ENCODE measurements around the gene CEP57L1. TPM values are rescaled to one million over a fixed set of nuclear protein-coding genes. Genes with fewer than 3 reads are reported as not detected.

CEP57L1 gene
- total and polyA plus RNA-seq, 2 donors (not counting 1 experiment from before 2014, with no cell fraction given), result 3.1 to 8.8 TPM

DNA sequence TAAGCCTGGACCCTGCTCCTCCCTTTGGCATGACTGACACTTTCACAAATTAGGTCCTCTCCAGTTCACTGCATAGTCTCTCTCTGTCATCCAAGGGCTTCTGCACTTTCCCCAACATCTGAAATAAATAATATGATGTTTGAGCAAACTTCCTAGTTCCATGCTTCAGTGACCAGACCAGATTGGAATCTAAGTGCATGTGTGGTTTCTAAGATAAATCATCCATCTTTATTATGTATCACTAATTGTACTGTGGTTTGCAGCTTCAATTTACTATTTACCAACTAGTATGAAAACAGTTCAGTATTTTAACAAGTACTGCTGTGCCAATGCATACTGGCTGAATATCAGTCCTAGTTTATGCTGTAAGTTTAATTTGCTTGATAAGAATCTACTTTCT, 19.4 kb upstream of the CEP57L1 start:
- ChIA-PET POLR2A (no interaction called here), CTCF (interaction anchor here (1.4 to 8.5 kb wide), 4 partner anchors 15 to 557 kb away, joined by 3 to 247 read pairs (median 28); no protein-coding TSS in a partner anchor)
- H3K9me3 ChIP-seq (ENCODE audit: control extremely low read depth in 1 of 3, control insufficient read depth in 2 of 3, insufficient read depth in 1 of 3, low read length in 2 of 3), result no peaks in the 10 kb centered on the region
- no peak overlapping the region for H3K9ac ChIP-seq (ENCODE audit: low read length)
- TF ChIP-seq, protein P1, sequence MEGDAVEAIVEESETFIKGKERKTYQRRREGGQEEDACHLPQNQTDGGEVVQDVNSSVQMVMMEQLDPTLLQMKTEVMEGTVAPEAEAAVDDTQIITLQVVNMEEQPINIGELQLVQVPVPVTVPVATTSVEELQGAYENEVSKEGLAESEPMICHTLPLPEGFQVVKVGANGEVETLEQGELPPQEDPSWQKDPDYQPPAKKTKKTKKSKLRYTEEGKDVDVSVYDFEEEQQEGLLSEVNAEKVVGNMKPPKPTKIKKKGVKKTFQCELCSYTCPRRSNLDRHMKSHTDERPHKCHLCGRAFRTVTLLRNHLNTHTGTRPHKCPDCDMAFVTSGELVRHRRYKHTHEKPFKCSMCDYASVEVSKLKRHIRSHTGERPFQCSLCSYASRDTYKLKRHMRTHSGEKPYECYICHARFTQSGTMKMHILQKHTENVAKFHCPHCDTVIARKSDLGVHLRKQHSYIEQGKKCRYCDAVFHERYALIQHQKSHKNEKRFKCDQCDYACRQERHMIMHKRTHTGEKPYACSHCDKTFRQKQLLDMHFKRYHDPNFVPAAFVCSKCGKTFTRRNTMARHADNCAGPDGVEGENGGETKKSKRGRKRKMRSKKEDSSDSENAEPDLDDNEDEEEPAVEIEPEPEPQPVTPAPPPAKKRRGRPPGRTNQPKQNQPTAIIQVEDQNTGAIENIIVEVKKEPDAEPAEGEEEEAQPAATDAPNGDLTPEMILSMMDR (IDR thresholded peaks at IDR 0.05), result no peak
- no peak for TF ChIP-seq EZH2 (IDR thresholded peaks at IDR 0.05; ENCODE audit: borderline replicate concordance, insufficient read depth, low read depth, low read length, poor library complexity, severe bottlenecking)
- Mint-ChIP-seq H3K27me3 (no peaks in the 10 kb centered on the region), H3K4me1 (peaks cover 5% of the 10 kb centered on the region), H3K9me3 (ENCODE audit: insufficient read depth) (no peaks in the 10 kb centered on the region), H3K4me3 (no peak overlapping the region), H3K27ac (no peak overlapping the region)
- no peaks in the 10 kb centered on the region for H3K79me2 ChIP-seq (ENCODE audit: control insufficient read depth, insufficient read depth, low read length)
- no peak overlapping the region for H2AFZ ChIP-seq (ENCODE audit: insufficient read depth, low read depth, low read length, poor library complexity, severe bottlenecking)
- H3K4me3 ChIP-seq (ENCODE audit: control extremely low read depth in 1 of 5, extremely low read depth in 1 of 5, insufficient read depth in 1 of 5, low read depth in 2 of 5, low read length in 4 of 5), result no peak overlapping the region
- H3K4me1 ChIP-seq (ENCODE audit: control insufficient read depth in 2 of 2, insufficient read depth in 2 of 2, low read length in 2 of 2), result peaks cover 0 to 8% of the 10 kb centered on the region in 2 donors
- H3K27me3 ChIP-seq (replicated peaks in 1 of 4; ENCODE audit: control extremely low read depth in 1 of 4, control insufficient read depth in 3 of 4, insufficient read depth in 4 of 4, low read length in 3 of 4), result no peaks in the 10 kb centered on the region
- H4K20me1 ChIP-seq (ENCODE audit: control insufficient read depth, insufficient read depth, low read length, poor library complexity, severe bottlenecking), result no peaks in the 10 kb centered on the region
- ATAC-seq (ENCODE audit: low read depth) (no peak), DNase-seq (no peak)
- intact Hi-C loops (cut with micrococcal nuclease), result no loop called here
- H3K27ac ChIP-seq (ENCODE audit: low read length in 2 of 2), result no peak overlapping the region
- H3K4me2 ChIP-seq (replicated peaks; ENCODE audit: low read depth, low read length, poor library complexity, severe bottlenecking), result no peak overlapping the region
- H3K36me3 ChIP-seq (replicated peaks in 1 of 2; ENCODE audit: control extremely low read depth in 1 of 2, control insufficient read depth in 1 of 2, extremely low read depth in 1 of 2, insufficient read depth in 2 of 2, low read length in 1 of 2), result no peaks in the 10 kb centered on the region

DNA sequence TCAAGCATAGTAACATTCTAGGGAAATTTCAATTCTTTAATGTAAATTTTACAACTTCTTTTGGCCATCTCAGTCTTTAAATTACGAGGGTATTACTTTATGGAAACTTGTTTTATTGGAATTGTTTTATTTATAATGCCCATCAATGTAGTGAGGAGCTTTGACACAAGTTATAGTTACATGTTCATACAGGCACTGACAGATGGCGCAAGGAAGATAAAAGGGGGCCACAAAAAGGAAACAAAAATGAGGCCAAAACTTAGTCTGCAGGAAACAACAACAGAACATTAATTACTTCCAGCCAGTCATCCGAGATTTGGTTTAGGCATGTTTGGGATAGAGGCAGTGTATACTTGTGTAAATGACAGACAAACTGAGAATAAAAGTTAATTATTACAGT, 18.9 kb upstream of the CEP57L1 start:
- ChIA-PET POLR2A (no interaction called here), CTCF (interaction anchor here (1.4 to 8.5 kb wide), 4 partner anchors 15 to 558 kb away, joined by 3 to 247 read pairs (median 28); no protein-coding TSS in a partner anchor)
- no peak for ATAC-seq (ENCODE audit: low read depth)
- WGBS (ENCODE audit: insufficient coverage), result no CpG with 5 or more reads among the region's 3 CpGs
- no peak overlapping the region for H3K4me2 ChIP-seq (replicated peaks; ENCODE audit: low read depth, low read length, poor library complexity, severe bottlenecking)
- no peaks in the 10 kb centered on the region for H3K9me3 Mint-ChIP-seq (ENCODE audit: insufficient read depth)
- no peaks in the 10 kb centered on the region for H3K27me3 ChIP-seq (replicated peaks in 1 of 4; ENCODE audit: control extremely low read depth in 1 of 4, control insufficient read depth in 3 of 4, insufficient read depth in 4 of 4, low read length in 3 of 4)
- H2AFZ ChIP-seq (ENCODE audit: insufficient read depth, low read depth, low read length, poor library complexity, severe bottlenecking), result no peak overlapping the region
- no peak overlapping the region for H3K4me3 Mint-ChIP-seq
- peaks cover 5% of the 10 kb centered on the region for H3K4me1 Mint-ChIP-seq
- no peaks in the 10 kb centered on the region for H3K79me2 ChIP-seq (ENCODE audit: control insufficient read depth, insufficient read depth, low read length)
- H3K9ac ChIP-seq (ENCODE audit: low read length), result no peak overlapping the region
- H3K36me3 ChIP-seq (replicated peaks in 1 of 2; ENCODE audit: control extremely low read depth in 1 of 2, control insufficient read depth in 1 of 2, extremely low read depth in 1 of 2, insufficient read depth in 2 of 2, low read length in 1 of 2), result no peaks in the 10 kb centered on the region
- H3K27ac ChIP-seq (ENCODE audit: low read length in 2 of 2), result no peak overlapping the region
- TF ChIP-seq, protein P1 (IDR thresholded peaks at IDR 0.05), result no peak
- no peak for TF ChIP-seq EZH2 (IDR thresholded peaks at IDR 0.05; ENCODE audit: borderline replicate concordance, insufficient read depth, low read depth, low read length, poor library complexity, severe bottlenecking)
- no peaks in the 10 kb centered on the region for H3K9me3 ChIP-seq (ENCODE audit: control extremely low read depth in 1 of 3, control insufficient read depth in 2 of 3, insufficient read depth in 1 of 3, low read length in 2 of 3)
- no peaks in the 10 kb centered on the region for H4K20me1 ChIP-seq (ENCODE audit: control insufficient read depth, insufficient read depth, low read length, poor library complexity, severe bottlenecking)
- no peaks in the 10 kb centered on the region for H3K27me3 Mint-ChIP-seq
- intact Hi-C loops (cut with micrococcal nuclease), result no loop called here
- H3K4me1 ChIP-seq (ENCODE audit: control insufficient read depth in 2 of 2, insufficient read depth in 2 of 2, low read length in 2 of 2), result peaks cover 0 to 7% of the 10 kb centered on the region in 2 donors
- no peak for DNase-seq
- no peak overlapping the region for H3K27ac Mint-ChIP-seq
- no peak overlapping the region for H3K4me3 ChIP-seq (ENCODE audit: control extremely low read depth in 1 of 5, extremely low read depth in 1 of 5, insufficient read depth in 1 of 5, low read depth in 2 of 5, low read length in 4 of 5)

All from B cell (primary cell).